ENCODE results near the gene SEC16A.

The SEC16A gene

GRCh38 chr9:136529516-136530460 lies 46.9 kb upstream of the SEC16A start:
- DNase-seq (ENCODE audit: low read depth): no peak
- TF ChIP-seq CTCF (conservative IDR thresholded peaks at IDR 0.05; ENCODE audit: low read depth, low read length): no peak
- no peak overlapping the region for H3K4me3 ChIP-seq (ENCODE audit: low read length)

- DNase-seq (ENCODE audit: low read depth): no peak
- no peak for TF ChIP-seq CTCF (conservative IDR thresholded peaks at IDR 0.05; ENCODE audit: low read depth, low read length)
- no peak overlapping the region for H3K4me3 ChIP-seq (ENCODE audit: low read length)
Observed at GRCh38 chr9:136528716-136529341, 46.0 kb upstream of the SEC16A start.

GRCh38 chr9:136527721-136528710 lies 45.2 kb upstream of the SEC16A start:
- no peak for TF ChIP-seq CTCF (conservative IDR thresholded peaks at IDR 0.05; ENCODE audit: low read depth, low read length)
- no peak overlapping the region for H3K4me3 ChIP-seq (ENCODE audit: low read length)
- no peak for DNase-seq (ENCODE audit: low read depth)

- no peak for TF ChIP-seq CTCF (conservative IDR thresholded peaks at IDR 0.05; ENCODE audit: low read depth, low read length)
- H3K4me3 ChIP-seq (ENCODE audit: low read length): no peak overlapping the region
- no peak for DNase-seq (ENCODE audit: low read depth)
Observed at GRCh38 chr9:136527131-136527530, 44.3 kb upstream of the SEC16A start.

GRCh38 chr9:136526625-136527066 lies 43.8 kb upstream of the SEC16A start:
- TF ChIP-seq CTCF (conservative IDR thresholded peaks at IDR 0.05; ENCODE audit: low read depth, low read length): no peak
- H3K4me3 ChIP-seq (ENCODE audit: low read length): no peak overlapping the region
- no peak for DNase-seq (ENCODE audit: low read depth)

GRCh38 chr9:136525841-136526499 lies 43.1 kb upstream of the SEC16A start:
- DNase-seq (ENCODE audit: low read depth): no peak
- no peak for TF ChIP-seq CTCF (conservative IDR thresholded peaks at IDR 0.05; ENCODE audit: low read depth, low read length)
- H3K4me3 ChIP-seq (ENCODE audit: low read length): no peak overlapping the region
